Activated CD8-positive, alpha-beta memory T cell treated with anti-CD3 and anti-CD28 coated beads, Interleukin-2, amount 50 U/mL, for 1 hour (primary cell): Measurements from ENCODE around the gene UBE2O.

Experiments used
- DNase-seq: peaks from one replicate; pipeline ENCODE4 v3.0.0-alpha.2; 2020; ENCODE audit errors: extremely low read depth

UBE2O gene

DNA sequence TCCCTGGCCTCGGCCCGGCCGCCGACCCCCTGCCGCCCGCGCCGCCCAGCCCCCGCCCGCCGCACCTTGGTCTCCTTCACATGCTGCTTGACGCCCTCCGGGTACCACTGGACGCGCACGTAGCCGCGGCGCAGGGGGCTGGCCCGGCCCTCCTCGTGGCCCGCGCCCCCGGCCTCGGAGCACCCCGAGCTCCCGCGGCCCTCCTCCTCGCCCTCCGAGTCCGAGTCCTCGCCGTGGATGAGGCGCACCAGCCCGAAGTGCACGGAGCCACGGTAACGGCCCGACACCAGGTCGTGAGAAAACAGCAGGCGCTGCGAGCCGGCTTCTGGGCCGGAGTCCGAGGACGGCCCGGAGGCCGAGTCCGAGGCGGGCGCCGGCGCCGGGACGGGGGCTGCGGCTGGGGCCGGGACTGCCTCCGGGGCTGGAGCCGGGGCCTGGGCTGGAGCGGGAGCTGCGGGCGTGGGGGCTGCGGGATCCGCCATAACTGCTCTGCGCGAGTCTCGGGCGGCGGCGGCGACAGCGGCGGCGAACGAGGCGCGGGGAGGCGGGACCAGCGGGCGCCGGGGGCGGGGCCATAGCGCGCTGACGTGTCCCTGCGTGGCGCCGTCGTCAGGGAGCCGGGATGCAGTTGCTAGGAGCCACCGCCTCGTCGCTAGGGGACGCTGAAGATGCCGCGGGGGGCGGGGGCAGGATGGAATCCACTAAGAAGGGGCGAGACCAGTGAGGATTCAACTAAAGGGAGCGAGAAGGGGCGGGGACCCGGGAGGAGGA lies at the start of gene UBE2O:
TSS of gene UBE2O (minus strand) at position 493 of the 771 bp plus-strand sequence. CDS start at position 482, 11 bp downstream.
- peak; percentile 76 for DNase-seq

DNA sequence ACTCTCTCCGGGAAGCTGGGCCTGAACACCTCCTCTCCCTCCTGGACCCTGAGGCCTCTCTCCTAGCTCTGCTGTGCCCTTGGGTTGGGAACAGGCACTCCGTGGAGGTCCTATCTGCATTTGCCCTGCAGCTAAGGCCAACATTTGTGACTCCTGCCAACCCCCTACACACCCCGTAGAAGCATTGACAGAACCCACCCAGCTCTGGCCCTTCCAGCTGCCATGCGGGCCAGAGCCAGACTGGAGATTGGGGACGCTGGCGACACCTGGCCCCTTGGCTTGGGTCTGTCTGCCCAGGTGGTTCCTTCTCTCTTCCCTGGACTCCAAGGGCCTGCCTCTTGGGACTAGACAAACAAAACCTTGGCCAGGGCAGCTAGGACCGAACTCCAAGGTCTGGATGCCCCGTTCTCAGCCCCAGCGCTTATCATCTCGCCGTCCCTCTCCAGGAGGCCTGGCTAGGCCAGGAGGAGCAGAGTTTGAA lies 48.9 kb upstream of the UBE2O start:
- DNase-seq = no peak

DNA sequence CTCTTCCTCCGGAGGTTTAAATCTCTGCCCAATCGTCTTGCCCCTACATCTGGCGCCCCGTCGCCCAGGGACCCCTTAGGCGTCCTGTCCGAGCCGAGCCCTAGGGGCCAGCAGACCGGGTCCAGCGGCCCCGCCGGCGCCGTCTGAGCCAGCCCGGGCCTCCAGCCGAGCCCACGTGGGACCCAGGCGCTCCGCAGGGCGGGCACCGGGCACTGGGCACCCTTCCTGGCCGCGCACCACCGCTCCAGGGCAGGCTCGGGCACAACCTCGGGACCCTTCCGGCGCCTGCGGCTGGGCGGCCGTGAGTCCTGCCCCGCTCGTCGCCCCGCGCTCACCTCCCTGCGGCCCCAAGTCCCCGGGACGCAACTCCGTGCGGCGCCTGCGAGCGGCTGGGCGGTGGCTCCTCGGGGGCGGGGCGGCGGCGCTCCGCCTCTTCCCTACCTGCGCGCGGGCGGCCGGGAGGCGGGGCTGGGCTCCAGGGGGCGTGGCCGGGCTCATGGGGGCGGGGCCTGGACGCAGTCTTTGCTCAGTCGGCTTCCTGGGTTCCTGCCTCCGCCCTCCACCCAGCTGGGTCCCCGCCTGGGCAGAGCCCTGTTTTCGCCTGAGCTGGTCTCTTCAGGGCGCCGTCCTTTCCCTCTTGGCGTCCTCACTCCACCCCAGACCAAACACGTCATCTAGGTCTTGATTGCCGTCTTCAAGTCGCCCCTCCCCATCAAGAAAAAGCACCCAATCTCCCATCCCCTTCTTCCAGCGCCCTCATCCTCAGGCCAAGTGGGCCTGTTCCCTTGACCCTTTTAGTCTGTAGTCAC lies 48.3 kb upstream of the UBE2O start, which contains the start of gene RHBDF2:
TSS of gene RHBDF2 (minus strand) at position 406 of the 809 bp plus-strand sequence. CDS start 19,899 bp downstream, outside the sequence.
- peak; percentile 68 for DNase-seq

DNA sequence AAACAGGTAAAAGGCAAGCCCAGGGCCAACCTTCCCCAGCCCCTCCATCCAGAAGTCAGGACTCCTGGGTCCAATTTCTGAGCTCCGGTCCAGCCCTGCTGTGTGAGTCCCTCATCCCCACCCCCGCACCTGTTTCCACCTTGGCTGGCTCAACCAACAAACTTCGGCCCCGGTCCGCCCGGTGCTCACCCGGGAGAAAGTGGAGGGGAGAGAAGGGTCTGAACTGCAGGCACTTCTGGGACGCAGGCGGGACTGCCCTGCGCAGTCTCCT lies 47.7 kb upstream of the UBE2O start:
- no peak for DNase-seq

DNA sequence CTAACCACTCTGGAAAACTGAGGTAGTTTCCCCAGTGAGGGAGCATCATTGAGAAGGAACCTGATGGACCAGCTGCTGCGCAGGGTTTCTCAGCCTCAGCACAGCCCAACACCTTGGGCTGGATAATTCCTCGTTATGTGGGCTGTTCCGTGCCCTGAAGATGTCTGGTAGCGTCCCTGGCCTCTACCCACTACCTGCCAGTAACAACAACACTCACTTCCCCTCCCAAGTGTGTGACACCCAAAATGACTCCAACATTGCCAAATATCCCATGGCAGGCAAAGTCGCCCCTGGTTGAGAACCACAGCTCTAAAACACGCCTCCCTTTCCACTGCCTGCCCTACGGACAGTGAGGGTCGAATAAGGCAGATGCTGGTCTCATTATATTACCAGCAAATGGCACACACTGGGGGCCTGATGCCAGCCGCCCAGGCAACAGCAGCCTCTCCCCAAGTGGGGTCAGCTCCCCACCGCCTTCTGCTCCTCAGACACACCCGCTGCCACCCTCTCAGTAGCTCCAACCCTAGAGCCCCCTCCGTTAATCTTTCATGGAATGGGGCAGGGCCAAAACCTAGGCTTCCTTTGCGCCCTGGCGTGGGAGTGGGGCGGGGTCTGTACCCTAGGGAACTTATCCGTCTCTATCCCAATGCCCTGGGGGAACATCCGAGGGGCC lies 47.3 kb upstream of the UBE2O start:
- no peak for DNase-seq

DNA sequence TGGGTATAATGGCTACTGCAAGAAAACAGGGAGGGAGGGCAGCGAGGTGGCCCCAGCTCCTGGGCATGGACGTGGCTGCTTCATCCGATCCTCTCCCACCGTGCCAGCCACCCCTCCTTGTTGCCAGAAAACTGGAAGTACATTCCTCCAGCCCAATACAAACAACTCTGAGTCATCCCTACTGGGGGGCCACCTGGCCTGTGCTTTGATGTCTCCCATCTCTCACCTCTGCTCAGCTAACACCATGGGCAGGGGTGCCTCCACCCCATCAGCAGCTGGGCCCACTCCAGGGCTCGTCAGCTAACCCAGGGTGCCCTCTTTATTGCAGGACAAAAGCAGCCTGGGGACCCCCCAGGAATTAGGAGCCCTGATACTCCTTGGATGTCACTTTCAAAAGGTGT lies 46.3 kb upstream of the UBE2O start:
- no peak for DNase-seq

DNA sequence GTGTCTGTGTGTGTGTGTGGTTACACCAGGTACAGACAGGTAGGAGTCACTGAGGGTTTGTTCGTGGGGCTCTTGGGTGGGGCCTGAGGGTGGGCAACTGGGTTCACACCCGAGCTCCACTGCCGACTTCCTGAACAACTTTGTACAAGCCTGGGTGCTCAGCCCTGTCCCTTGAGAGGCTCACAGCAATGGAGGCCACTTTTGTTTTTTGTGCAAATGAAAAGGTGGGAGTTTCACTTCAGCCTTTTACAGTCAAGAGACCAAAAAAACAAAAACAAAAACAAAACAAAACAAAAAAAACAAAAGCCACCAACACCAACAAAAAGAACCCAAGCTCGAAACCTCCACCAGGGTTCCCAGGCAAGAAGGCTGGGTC lies 45.9 kb upstream of the UBE2O start:
- no peak for DNase-seq

DNA sequence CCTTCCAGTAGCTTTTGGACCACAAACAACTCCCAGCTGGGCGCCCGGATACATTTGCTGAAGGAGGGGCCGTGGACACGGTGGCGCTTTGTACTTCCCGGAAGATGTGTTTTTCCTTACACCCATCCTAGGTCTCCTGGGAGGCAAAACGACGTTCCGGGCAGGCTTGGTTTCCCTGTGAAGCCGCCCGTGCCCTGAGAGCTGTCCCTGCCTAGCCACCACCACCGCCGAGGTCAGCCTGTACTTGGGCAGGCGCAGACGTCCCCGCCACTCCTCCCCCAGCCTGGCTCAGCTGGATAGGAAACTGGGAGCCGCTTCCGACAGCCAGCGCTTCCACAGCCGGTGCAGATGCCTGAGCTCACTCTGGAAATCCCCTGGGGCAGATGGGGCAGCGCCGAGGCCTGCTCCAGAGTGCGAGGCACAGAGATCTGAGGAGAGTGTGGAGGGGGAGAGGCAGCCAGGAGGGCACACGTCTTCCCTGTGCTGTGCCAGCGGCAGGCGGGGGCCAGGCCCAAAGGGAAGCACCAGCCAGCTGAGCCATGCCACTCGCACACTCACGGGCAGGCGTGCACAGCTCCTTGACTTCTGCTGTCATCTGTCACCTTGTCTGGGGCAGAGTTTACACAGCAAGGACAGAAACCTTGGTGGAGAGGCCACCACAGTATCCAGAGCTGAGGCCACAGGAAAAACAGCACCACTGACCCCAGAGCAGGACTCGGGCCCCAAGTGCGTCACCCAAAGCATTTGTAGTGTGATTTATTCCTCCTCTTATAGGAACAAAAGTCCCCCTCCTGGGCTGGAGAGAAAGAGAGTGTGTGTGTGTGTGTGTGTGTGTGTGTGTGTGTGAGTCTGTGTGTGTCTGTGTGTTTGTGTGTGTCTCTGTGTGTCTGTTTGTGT lies 45.3 kb upstream of the UBE2O start:
- no peak for DNase-seq

DNA sequence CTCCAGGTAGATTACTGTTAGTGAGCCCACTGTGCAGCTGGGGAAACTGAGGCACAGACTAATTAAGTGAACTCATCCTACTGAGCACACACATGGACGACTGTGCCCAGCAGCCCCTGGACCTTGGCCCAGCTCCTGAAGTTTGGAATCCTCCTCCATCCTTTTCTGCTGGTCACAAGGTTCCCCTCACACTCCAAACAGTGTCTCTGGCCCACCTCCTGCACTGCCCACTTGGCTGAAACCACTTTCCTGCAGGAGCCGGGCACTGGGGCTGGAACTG lies 44.7 kb upstream of the UBE2O start:
- DNase-seq = no peak

DNA sequence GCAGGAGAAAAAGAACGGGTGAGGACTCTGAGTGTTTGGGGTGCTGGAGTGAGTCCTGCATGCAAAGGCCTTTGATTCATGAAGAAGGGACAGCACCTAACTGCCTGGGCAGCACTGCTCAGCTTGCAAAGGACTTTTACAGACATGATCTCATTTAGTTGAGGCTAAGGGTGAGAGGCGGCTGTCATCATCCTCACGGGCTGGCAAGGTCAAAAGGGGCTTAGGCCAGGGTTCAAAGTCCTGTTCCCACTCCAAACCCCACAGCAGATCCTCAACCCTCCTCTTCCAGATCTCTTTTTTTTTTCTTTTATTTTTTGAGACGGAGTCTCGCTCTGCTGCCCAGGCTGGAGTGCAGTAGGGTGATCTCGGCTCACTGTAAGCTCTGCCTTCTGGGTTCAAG lies 43.5 kb upstream of the UBE2O start:
- no peak for DNase-seq

DNA sequence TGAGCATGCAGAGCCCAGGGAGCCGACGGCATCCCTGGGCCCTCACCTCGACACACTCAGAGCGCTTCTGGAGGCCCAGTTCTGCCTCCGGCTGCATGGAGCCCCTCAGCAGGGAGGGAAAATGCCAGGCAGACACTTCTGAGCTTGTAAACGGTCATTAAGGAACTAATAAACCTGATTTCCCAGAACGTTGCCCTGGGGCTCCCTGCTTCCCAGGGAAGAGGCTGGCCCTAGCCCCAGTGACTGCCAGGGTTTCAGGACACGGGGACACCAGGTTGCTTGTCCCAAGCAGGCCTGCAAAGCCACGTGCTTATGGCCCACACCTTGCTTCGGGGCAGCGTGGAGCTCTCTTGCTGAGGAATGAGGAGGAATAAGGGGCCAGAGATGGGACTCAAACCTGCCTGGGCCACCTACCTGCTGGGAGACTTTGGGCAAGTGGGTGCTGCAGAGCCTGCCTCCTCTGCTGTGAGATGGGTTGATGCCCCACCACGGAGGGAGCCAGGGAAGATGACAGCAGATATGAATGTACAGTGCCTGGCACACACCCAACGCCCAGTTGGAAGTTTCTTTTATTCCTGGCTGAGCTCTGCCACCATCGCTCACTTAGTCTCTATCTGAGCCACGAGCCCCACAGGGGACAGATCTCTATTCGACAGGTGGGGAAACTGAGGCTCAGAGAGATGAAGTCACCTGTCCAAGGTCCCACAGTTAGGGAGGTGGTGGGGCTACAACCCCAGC lies 42.9 kb upstream of the UBE2O start:
- no peak for DNase-seq

DNA sequence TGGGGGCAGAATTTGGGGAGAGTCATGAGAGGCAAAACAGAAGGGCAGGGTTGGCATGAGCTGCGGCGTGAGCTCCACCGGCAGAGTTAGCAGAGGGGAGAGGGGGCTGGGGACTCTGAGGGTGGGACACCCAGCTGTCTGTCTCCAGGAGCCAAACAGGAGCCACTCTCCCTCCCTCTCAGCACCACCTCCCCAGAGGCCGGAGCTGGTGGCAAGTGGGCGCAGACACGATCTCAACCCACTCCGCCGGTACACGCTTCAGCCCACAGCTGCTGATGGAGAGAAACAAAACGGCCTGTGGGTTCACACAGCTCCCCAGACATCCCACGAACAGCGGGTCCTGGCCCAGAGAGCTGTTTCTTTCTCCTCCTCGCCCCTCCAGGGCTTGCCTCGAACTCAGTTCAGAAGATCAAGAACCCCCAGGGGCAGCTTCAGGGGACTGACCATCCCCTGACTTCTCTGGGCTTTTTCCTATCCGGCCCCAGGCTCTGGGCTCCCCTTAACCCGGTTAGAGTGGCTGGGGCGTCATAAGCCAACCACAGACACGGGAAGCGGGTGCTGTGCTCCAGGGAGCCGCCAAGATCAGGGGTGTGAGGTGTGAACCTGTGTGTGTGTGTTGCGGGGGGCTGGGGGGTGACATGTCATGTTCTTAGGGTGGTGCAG lies 40.7 kb upstream of the UBE2O start:
- no peak for DNase-seq

DNA sequence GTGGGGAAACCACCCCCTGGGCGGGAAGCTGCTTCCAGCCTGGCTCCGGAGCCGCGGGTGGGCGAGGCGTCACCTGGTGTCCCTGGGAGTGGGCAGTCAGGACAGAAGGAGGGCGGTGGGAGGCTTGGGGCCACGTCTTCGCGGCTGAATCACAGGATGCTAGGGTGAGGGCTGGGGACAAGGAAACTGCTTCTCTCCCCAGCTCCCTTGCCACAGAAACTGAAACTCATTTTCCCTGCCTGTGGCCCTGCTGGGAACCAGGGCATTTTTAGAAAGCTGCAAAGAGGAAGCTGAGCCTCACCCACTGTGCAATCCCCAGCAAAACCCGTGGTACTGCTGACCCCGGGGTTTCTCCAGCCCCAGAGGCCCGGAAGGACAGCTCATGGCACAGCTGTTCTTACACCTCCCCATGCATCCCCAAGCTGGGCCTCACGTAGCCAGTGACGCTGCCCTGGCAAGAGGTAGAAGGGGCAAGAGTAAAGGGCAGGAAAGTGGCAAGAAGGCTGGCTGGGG lies 40.1 kb upstream of the UBE2O start:
- no peak for DNase-seq

DNA sequence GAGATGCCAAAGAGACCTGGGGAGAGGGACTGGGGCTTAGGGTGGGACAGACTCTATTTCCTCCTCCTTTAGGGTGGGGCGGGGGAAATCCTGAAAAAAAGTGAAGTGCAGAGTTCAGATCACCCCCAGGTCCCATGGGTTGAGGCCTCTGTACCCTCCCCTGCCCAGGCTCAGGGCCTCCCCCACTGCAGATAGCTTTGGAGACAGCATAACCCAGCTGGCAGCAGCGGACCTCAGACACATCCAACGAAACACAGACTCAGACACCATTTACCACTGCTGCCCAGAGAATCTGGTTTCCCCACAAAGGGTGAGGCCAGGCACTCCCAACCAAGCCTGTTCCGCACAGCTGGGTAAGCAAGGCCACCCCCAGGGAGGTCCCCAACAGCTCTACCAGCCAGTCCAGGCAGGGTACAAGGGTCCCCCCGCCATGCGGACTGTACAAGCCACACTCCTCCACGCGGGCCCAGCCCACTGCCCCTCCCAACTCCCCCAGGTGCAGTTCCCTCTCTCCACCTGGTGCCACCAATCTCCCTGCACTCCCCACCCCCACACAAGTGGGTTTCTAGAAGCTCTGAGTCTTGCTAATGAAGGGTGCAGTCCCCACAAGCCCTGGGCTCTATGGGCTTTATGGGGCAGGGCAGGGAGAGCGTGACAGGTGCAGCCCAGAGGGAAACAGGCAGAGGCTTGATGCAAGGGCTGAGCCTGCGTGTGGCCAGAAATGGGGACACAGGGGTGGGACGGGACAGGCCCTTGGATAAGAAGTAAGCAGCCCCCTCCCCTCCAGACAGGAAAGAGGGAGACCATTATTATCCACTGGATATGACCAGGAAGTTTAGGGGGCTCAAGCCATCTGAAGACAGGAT lies 39.4 kb upstream of the UBE2O start:
- no peak for DNase-seq

DNA sequence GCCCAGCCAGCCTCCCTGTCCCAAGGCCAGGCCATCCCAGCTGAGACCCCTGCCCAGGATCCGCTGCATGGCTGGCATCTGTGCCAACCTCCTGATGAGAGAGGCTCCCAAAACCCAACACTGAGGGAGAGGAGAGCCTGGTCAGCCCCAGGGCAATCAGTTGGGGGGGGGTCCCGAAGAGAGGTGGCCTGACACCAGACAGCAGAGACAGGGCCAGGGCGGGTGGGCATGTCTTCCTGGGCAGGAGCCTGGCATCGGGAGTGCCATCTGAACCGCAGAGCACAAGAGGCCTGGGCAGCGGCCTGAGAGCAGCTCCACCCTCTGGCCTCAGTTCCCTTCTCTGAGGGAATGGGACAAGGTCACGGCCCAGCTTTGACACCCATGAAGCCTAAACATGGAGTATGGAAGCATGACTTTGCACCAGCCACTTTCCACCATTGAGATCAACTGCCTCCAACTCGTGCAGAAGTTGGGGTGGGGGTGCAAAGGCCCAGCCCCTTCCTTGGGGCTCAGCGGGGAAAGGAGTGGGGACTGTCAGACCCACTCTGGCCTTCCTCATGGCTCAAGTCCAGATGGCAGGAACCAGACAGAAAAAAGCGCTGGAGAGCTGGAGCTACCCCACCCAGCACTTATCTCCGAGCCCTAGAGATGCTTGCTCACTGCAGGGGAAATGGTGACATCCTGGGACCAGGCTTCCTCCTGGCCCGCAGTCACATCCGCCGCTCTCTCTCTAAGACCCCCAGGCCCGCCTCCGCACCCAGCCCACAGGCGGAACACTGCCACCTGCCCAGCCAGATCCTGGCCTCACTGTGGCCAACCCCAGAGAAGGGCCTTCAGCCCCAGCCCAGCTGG lies 38.5 kb upstream of the UBE2O start:
- DNase-seq = no peak

DNA sequence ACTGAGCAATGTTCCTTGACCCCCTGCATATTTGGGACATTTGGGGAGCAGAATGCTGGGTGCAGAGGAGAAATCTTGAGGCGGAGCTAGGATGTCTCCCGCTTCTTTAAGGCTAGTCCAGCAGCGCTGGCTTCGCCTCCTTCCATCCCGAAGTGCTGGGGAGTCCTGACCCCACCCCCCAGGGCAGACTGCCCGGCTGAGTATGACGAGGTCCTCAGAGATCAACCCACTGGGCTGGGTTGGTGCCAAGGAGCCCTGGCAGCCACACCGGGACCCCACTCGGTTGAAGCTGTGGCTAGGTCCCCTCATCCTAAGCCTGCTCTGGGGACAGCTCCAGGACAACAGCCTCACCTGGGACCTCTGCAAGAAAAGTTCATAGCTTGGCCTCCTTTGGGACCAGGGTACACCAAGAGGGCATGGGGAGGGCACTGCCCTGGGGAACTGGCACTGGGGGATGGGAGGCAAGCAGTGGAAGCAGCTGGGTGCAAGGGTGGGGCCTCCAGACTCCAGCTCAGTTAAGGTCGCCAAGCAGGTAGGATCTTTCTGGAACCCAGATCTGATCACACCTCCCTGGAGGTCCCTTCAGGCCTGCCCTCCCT lies 37.3 kb upstream of the UBE2O start:
- DNase-seq = no peak

DNA sequence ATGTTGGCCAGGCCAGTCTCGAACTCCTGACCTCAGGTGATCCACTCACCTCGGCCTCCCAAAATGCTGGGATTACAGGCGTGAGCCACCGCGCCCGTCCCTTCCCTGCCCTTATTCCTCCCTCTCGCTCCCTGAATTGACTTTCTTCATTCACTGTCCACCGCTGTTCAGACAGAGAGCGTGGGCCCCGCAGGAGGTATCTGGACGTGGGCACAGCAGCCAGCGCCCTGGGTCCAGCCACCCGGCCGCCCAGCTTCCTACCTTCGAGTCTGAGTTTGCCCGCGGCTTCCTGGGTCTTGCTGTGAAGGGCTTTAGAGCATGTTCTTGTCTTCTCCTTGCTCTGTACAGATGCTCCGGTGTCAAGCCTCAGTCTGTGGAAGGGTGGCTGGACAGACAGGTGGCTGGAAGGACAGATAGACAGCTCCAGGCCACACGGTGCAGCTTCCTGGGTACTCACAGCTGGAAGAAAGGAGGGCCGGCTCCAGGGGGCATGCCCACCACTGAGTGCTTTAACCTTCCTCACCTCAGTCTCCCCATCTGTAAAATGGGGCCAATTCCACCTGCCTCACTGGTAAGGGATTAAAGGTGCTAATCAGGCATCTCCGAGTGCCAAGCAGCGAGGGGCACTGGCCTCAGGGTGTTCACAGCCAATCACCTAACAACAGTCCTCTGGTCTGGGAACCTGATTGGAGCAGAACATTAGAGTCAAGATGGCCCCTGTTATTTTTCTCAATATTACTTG lies 34.7 kb upstream of the UBE2O start:
- DNase-seq = no peak
